SK-N-SH treated with all-trans-retinoic acid at 6 μM for 48 hours (cell line): ENCODE results near the gene ZDHHC19.
A peak's percentile ranks its signal among the peaks of the same experiment; 100 is the strongest.
"Not testable (repeated sequence)": the region's sequence is repeated elsewhere in the genome, so short reads cannot be mapped to it uniquely, and the experiment has no call there.

Experiments
- ATAC-seq: fragments of 200-7000 bp; cut with Tn5 transposase; 3 replicates; pipeline ENCODE4 v1.9.1; 2020; ENCODE audit warnings: mild to moderate bottlenecking, moderate library complexity
- ARNTL ChIP-seq: fragments of 450-650 bp; formaldehyde crosslinking; IDR thresholded peaks from 2 replicates; pipeline ENCODE4 v1.5.0; 2020; ENCODE audit warnings: low read depth, mild to moderate bottlenecking, moderate library complexity, borderline replicate concordance
- BACH2 ChIP-seq: fragments of 250-450 bp; sonication (Bioruptor Pico); IDR thresholded peaks from 2 replicates; pipeline ENCODE4 v1.9.0; 2021; ENCODE audit warnings: mild to moderate bottlenecking, borderline replicate concordance
- CSDC2 ChIP-seq: fragments of 250-450 bp; sonication (Bioruptor Pico); IDR thresholded peaks from 2 replicates; pipeline ENCODE4 v1.5.0; 2020; ENCODE audit warnings: mild to moderate bottlenecking, moderate library complexity
- ESRRG ChIP-seq: fragments of 250-450 bp; sonication (Bioruptor Pico); IDR thresholded peaks from 2 replicates; pipeline ENCODE4 v1.6.1; 2021; ENCODE audit warnings: mild to moderate bottlenecking
- GLIS3 ChIP-seq: fragments of 250-450 bp; sonication (Bioruptor Pico); IDR thresholded peaks from 2 replicates; pipeline ENCODE4 v1.5.0; 2020; ENCODE audit warnings: mild to moderate bottlenecking, moderate library complexity
- ISL1 ChIP-seq: fragments of 250-450 bp; sonication (Bioruptor Pico); IDR thresholded peaks from 2 replicates; pipeline ENCODE4 v2.1.2; 2022; ENCODE audit warnings: mild to moderate bottlenecking, moderate library complexity
- OSR1 ChIP-seq: fragments of 250-450 bp; sonication (Bioruptor Pico); IDR thresholded peaks from 2 replicates; pipeline ENCODE4 v1.8.0; 2022; ENCODE audit warnings: moderate library complexity, mild to moderate bottlenecking, inconsistent platforms
- PPARA ChIP-seq: fragments of 250-450 bp; sonication (Bioruptor Pico); IDR thresholded peaks from 2 replicates; pipeline ENCODE4 v1.5.0; 2020; ENCODE audit warnings: mild to moderate bottlenecking, borderline replicate concordance
- RARB ChIP-seq: fragments of 250-450 bp; sonication (Bioruptor Pico); IDR thresholded peaks from 2 replicates; pipeline ENCODE4 v1.8.0; 2021; ENCODE audit warnings: mild to moderate bottlenecking, moderate library complexity
- SNAI2 ChIP-seq: fragments of 250-450 bp; sonication (Bioruptor Pico); IDR thresholded peaks from 2 replicates; pipeline ENCODE4 v1.5.0; 2020; ENCODE audit warnings: mild to moderate bottlenecking, moderate library complexity
- TCF4 ChIP-seq: fragments of 250-450 bp; sonication (Bioruptor Pico); IDR thresholded peaks from 2 replicates; pipeline ENCODE4 v1.8.0; 2021; ENCODE audit warnings: mild to moderate bottlenecking, moderate library complexity, borderline replicate concordance
- TOX ChIP-seq: fragments of 250-450 bp; sonication (Bioruptor Pico); IDR thresholded peaks from 2 replicates; pipeline ENCODE4 v1.8.0; 2021; ENCODE audit warnings: mild to moderate bottlenecking, moderate library complexity, borderline replicate concordance
- ZC3H10 ChIP-seq: fragments of 250-450 bp; sonication (Bioruptor Pico); IDR thresholded peaks from 2 replicates; pipeline ENCODE4 v1.5.1; 2021; ENCODE audit warnings: mild to moderate bottlenecking, moderate library complexity
- ZFP3 ChIP-seq: fragments of 250-450 bp; sonication (Bioruptor Pico); IDR thresholded peaks from 2 replicates; pipeline ENCODE4 v1.5.0; 2020; ENCODE audit warnings: mild to moderate bottlenecking, moderate library complexity
- ZFP30 ChIP-seq: fragments of 450-650 bp; formaldehyde crosslinking; IDR thresholded peaks from 2 replicates; pipeline ENCODE4 v1.5.0; 2022; ENCODE audit warnings: mild to moderate bottlenecking, moderate library complexity
- ZNF565 ChIP-seq: fragments of 450-650 bp; formaldehyde crosslinking; conservative IDR thresholded peaks from 2 replicates; pipeline ENCODE4 v1.5.0; 2020; ENCODE audit warnings: low read depth, mild to moderate bottlenecking, moderate library complexity
- ZNF70 ChIP-seq: fragments of 450-650 bp; formaldehyde crosslinking; IDR thresholded peaks from 2 replicates; pipeline ENCODE4 v1.5.0; 2020; ENCODE audit warnings: mild to moderate bottlenecking, moderate library complexity
- ZNF8 ChIP-seq: fragments of 450-650 bp; formaldehyde crosslinking; IDR thresholded peaks from 2 replicates; pipeline ENCODE4 v1.5.0; 2020; ENCODE audit warnings: mild to moderate bottlenecking, moderate library complexity
- TF ChIP-seq, protein P1 (sequence below): fragments of 250-450 bp; sonication (Bioruptor Pico); IDR thresholded peaks from 2 replicates; pipeline ENCODE4 v1.5.1; 2021; ENCODE audit warnings: mild to moderate bottlenecking, moderate library complexity
- TF ChIP-seq, protein P2 (sequence below): fragments of 250-450 bp; sonication (Bioruptor Pico); IDR thresholded peaks from 2 replicates; pipeline ENCODE4 v1.5.0; 2020; ENCODE audit warnings: mild to moderate bottlenecking, moderate library complexity
- TF ChIP-seq, protein P3 (sequence below): fragments of 250-450 bp; sonication (Bioruptor Pico); IDR thresholded peaks from 2 replicates; pipeline ENCODE4 v1.8.0; 2020; ENCODE audit warnings: mild to moderate bottlenecking, moderate library complexity, borderline replicate concordance

ZDHHC19 gene

DNA sequence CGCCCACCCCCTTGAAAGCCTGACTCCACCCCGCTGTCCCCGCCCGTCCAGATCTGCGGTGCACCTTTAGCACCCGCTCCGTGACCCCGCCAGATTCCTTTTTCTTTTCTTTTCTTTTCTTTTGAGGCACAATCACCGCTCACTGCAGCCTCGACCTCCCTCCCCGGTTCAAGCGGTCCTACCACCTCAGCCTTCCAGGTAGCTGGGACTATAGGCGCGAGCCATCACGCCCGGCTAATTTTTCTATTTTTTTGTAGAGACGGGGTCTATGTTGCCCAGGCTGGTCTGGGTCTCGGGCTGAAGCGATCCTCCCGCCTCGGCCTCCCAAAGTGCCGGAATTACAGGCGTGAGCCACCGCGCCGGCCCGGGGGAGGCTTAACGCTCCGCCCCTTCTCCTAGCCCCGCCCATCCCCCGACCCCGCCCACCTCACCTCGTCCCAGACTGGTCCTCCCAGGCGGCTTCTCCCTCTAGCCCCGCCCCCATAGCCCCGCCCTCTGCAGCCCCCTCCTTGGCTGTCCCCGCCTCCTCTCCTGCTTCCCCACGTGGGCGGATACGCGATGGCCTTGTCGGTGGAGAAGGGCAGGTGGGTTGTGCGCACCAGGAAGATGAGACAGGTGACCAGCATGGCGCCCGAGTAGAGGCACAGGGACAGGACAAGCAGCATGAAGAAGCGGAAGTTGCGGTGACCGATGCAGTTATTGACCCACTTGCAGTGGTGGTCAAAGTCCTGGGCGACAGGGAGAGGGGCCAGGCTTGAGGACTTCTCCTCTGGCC, 3.2 kb downstream of the ZDHHC19 start:
- TF ChIP-seq ZFP30 (no peak), TOX (CRISPR knock-in tag) (no peak), ESRRG (CRISPR knock-in tag) (no peak), PPARA (CRISPR knock-in tag) (no peak), OSR1 (no peak), ZNF8 (CRISPR knock-in tag) (no peak), BACH2 (CRISPR knock-in tag) (no peak), GLIS3 (CRISPR knock-in tag) (no peak), ZNF565 (no peak), ISL1 (no peak), SNAI2 (CRISPR knock-in tag) (no peak)
- TF ChIP-seq, protein P1, sequence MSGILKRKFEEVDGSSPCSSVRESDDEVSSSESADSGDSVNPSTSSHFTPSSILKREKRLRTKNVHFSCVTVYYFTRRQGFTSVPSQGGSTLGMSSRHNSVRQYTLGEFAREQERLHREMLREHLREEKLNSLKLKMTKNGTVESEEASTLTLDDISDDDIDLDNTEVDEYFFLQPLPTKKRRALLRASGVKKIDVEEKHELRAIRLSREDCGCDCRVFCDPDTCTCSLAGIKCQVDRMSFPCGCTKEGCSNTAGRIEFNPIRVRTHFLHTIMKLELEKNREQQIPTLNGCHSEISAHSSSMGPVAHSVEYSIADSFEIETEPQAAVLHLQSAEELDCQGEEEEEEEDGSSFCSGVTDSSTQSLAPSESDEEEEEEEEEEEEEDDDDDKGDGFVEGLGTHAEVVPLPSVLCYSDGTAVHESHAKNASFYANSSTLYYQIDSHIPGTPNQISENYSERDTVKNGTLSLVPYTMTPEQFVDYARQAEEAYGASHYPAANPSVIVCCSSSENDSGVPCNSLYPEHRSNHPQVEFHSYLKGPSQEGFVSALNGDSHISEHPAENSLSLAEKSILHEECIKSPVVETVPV (CRISPR knock-in tag), result no peak
- TF ChIP-seq, protein P2, sequence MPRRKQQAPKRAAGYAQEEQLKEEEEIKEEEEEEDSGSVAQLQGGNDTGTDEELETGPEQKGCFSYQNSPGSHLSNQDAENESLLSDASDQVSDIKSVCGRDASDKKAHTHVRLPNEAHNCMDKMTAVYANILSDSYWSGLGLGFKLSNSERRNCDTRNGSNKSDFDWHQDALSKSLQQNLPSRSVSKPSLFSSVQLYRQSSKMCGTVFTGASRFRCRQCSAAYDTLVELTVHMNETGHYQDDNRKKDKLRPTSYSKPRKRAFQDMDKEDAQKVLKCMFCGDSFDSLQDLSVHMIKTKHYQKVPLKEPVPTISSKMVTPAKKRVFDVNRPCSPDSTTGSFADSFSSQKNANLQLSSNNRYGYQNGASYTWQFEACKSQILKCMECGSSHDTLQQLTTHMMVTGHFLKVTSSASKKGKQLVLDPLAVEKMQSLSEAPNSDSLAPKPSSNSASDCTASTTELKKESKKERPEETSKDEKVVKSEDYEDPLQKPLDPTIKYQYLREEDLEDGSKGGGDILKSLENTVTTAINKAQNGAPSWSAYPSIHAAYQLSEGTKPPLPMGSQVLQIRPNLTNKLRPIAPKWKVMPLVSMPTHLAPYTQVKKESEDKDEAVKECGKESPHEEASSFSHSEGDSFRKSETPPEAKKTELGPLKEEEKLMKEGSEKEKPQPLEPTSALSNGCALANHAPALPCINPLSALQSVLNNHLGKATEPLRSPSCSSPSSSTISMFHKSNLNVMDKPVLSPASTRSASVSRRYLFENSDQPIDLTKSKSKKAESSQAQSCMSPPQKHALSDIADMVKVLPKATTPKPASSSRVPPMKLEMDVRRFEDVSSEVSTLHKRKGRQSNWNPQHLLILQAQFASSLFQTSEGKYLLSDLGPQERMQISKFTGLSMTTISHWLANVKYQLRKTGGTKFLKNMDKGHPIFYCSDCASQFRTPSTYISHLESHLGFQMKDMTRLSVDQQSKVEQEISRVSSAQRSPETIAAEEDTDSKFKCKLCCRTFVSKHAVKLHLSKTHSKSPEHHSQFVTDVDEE, result no peak
- ATAC-seq, result peak; percentile 78

DNA sequence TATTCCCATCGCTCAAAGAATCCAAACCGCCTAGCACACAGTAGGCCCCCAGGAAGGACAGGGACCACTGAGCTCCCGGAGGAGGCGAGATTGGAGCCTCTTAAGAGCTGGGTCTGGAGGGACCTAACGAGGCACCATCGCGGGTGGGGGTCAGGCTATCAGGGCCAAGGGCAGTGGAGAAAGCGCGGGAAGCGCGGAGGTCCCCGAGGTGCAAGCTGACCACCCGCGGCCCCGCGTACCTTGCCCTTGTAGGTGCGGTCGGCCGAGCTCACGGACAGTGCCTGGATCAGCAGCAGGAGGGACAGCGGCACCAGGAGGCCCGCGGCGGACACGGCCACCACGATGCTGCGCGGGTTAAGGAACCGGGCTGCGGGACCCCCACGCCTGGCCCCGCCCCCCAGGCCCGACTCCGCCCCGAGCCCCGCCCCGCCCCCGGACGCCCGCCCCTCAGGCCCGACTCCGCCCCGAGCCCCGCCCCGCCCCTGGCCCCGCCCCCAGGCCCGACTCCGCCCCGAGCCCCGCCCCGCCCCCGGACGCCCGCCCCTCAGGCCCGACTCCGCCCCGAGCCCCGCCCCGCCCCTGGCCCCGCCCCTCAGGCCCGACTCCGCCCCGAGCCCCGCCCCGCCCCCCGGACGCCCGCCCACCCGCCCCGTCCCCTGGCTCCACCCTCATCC, 3.9 kb downstream of the ZDHHC19 start:
- ATAC-seq, result peak; percentile 38
- TF ChIP-seq ZFP3 (CRISPR knock-in tag), result no peak
- no peak for TF ChIP-seq CSDC2 (CRISPR knock-in tag)
- TF ChIP-seq SNAI2 (CRISPR knock-in tag), result no peak
- TF ChIP-seq TOX (CRISPR knock-in tag), result no peak
- no peak for TF ChIP-seq RARB (CRISPR knock-in tag)
- TF ChIP-seq, all 23 proteins: peak for 0

DNA sequence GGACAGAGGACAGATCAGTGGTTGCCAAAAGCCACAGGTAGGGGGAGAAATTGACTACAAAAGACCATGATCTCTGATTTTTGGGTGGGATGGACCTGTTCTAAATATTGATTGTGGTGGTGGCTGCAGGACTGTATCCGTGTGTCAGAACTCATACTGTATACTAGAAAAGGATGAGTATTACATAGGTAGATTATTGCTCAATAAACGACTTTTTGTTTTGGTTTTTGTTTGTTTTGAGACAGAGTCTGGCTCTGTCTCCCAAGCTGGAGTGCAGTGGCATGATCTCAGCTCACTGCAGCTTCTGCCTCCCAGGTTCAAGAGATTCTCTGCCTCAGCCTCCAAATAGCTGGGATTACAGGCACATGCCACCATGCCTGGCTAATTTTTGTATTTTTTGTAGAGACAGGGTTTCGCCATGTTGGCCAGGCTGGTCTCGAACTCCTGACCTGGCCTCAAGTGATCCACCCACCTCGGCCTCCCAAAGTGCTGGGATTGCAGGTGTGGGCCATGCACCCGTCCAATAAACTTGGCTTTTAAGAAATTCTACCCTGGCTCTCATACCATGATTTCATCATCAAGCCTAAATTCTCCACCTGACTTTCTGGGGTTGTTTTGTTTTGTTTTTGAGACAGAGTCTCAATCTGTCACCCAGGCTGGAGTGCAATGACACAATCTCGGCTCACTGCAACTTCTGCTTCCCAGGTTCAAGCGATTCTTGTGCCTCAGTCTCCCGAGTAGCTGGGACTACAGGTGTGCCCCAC, 5.6 kb downstream of the ZDHHC19 start:
- ATAC-seq, result not testable (repeated sequence)

DNA sequence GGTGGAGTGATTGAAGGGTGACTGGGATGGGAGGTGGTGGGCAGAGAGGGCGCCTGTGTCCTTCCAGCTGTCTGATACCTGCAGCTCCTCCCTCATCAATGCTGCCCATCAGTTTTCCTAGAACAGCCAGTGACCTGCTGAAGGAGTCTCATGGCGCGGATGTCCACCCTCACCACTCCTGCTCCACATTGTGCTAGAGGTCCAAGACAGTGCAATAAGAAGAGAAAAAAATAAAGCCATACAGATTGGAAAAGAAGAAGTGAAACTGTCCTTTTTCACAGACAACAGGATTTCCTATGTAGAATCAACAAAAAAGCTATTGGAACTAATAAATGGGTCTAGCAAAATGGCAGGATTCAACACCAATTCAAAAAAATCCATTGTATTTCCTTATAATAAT, 7.4 kb downstream of the ZDHHC19 start:
- ATAC-seq, result no peak

More for the DNA sequence above, 7.4 kb downstream of the ZDHHC19 start:
- TF ChIP-seq SNAI2 (CRISPR knock-in tag) (no peak), ZFP3 (CRISPR knock-in tag) (no peak), ZNF70 (no peak), OSR1 (no peak), CSDC2 (CRISPR knock-in tag) (no peak), ZNF565 (no peak), ARNTL (CRISPR knock-in tag) (no peak), PPARA (CRISPR knock-in tag) (no peak), ISL1 (no peak), TOX (CRISPR knock-in tag) (no peak), ZFP30 (no peak), ZC3H10 (CRISPR knock-in tag) (no peak), TCF4 (CRISPR knock-in tag) (no peak)
- TF ChIP-seq, protein P1 (CRISPR knock-in tag), result no peak
- TF ChIP-seq, protein P3, sequence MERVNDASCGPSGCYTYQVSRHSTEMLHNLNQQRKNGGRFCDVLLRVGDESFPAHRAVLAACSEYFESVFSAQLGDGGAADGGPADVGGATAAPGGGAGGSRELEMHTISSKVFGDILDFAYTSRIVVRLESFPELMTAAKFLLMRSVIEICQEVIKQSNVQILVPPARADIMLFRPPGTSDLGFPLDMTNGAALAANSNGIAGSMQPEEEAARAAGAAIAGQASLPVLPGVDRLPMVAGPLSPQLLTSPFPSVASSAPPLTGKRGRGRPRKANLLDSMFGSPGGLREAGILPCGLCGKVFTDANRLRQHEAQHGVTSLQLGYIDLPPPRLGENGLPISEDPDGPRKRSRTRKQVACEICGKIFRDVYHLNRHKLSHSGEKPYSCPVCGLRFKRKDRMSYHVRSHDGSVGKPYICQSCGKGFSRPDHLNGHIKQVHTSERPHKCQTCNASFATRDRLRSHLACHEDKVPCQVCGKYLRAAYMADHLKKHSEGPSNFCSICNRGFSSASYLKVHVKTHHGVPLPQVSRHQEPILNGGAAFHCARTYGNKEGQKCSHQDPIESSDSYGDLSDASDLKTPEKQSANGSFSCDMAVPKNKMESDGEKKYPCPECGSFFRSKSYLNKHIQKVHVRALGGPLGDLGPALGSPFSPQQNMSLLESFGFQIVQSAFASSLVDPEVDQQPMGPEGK (CRISPR knock-in tag), result no peak
- TF ChIP-seq, all 23 proteins: peak for 0
